Measurements from ENCODE around the gene NRG3. TPM values are rescaled to one million over a fixed set of nuclear protein-coding genes. Genes with fewer than 3 reads are reported as not detected.

NRG3 gene
- total and polyA plus RNA-seq, 2 of the 4 experiments (the other 2 are of a cell fraction): not detected

DNA sequence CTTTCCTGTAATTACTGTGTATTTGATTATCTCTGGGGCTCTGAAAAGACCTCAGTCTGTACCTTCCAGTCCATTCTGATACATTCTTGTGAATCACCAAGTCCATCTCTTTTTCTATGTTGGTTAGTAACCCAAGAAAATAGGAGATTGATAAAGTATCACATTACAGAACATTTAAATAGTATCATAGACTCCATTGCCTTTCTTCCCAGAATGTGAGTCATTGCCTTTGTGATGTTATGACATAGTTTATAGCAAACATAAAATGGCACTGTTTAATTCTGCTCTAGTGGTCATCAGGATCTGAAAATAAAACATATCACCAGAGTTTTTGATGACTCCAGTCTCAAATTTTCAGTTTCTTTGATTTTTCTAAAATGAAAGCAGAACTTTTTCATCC lies 78.4 kb downstream of the NRG3 start:
- no peaks in the 10 kb centered on the region for H4K20me1 ChIP-seq (ENCODE audit: insufficient read depth, low read length)
- H3K79me1 ChIP-seq (ENCODE audit: low read depth in 1 of 2, low read length in 2 of 2): no peaks in the 10 kb centered on the region
- DNase-seq (no peak), ATAC-seq (ENCODE audit: low read depth) (no peak)
- ChIA-PET CTCF (no interaction called here), POLR2A (ENCODE audit: unreplicated experiment) (no interaction called here)
- H2BK15ac ChIP-seq (ENCODE audit: low read depth, low read length): no peak overlapping the region
- no peak overlapping the region for H4K8ac ChIP-seq (ENCODE audit: low read depth in 2 of 2, low read length in 2 of 2)
- no peak overlapping the region for H3K18ac ChIP-seq (ENCODE audit: low read depth, low read length)
- no peak overlapping the region for H2BK5ac ChIP-seq (ENCODE audit: low read depth, low read length, poor library complexity, severe bottlenecking)
- H3K4ac ChIP-seq (ENCODE audit: low read depth, low read length): no peak overlapping the region
- no TSS peak for BruUV-seq (replicated peaks)
- TF ChIP-seq FOS (IDR thresholded peaks at IDR 0.05; ENCODE audit: low read depth, low read length): no peak
- TF ChIP-seq, protein P1, sequence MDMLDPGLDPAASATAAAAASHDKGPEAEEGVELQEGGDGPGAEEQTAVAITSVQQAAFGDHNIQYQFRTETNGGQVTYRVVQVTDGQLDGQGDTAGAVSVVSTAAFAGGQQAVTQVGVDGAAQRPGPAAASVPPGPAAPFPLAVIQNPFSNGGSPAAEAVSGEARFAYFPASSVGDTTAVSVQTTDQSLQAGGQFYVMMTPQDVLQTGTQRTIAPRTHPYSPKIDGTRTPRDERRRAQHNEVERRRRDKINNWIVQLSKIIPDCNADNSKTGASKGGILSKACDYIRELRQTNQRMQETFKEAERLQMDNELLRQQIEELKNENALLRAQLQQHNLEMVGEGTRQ (IDR thresholded peaks at IDR 0.05; ENCODE audit: low read depth, low read length): no peak
- no peak for TF ChIP-seq MAFK (IDR thresholded peaks at IDR 0.05; ENCODE audit: low read depth, low read length)
- no peak for TF ChIP-seq MXI1 (IDR thresholded peaks at IDR 0.05; ENCODE audit: borderline replicate concordance, low read depth, low read length)
- no peak for TF ChIP-seq CEBPB (IDR thresholded peaks at IDR 0.05; ENCODE audit: low read depth, low read length)
- TF ChIP-seq, protein P2, sequence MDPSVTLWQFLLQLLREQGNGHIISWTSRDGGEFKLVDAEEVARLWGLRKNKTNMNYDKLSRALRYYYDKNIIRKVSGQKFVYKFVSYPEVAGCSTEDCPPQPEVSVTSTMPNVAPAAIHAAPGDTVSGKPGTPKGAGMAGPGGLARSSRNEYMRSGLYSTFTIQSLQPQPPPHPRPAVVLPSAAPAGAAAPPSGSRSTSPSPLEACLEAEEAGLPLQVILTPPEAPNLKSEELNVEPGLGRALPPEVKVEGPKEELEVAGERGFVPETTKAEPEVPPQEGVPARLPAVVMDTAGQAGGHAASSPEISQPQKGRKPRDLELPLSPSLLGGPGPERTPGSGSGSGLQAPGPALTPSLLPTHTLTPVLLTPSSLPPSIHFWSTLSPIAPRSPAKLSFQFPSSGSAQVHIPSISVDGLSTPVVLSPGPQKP (IDR thresholded peaks at IDR 0.05; ENCODE audit: borderline replicate concordance, low read depth, low read length): no peak
- TF ChIP-seq RCOR1 (IDR thresholded peaks at IDR 0.05; ENCODE audit: insufficient replicate concordance, low read length): no peak
- no peak for TF ChIP-seq SMC3 (IDR thresholded peaks at IDR 0.05; ENCODE audit: low read depth, low read length)
- no peak for TF ChIP-seq RFX5 (IDR thresholded peaks at IDR 0.05; ENCODE audit: low read depth, low read length)
- no peak for TF ChIP-seq BHLHE40 (IDR thresholded peaks at IDR 0.05; ENCODE audit: low read depth, low read length)
- TF ChIP-seq CHD1 (IDR thresholded peaks at IDR 0.05; ENCODE audit: low read depth, low read length): no peak
- in situ Hi-C loops (cut with MboI; ENCODE audit: low sequenced_read_pairs) (no loop called here), dilution Hi-C loops (cut with HindIII; ENCODE audit: low sequenced_read_pairs, unreplicated experiment) (no loop called here), intact Hi-C loops (cut with micrococcal nuclease) (no loop called here)
- no peak overlapping the region for H3K14ac ChIP-seq (replicated peaks; ENCODE audit: low read depth, low read length)
- no peak overlapping the region for H2AK9ac ChIP-seq (replicated peaks; ENCODE audit: low read depth, low read length, poor library complexity)
- no peaks in the 10 kb centered on the region for H3K4me1 ChIP-seq (ENCODE audit: control insufficient read depth, insufficient read depth, low read length)
- no peak overlapping the region for H3K23ac ChIP-seq (ENCODE audit: low read depth, low read length)
- H3K4me2 ChIP-seq (ENCODE audit: low read depth, low read length): no peak overlapping the region
- no peak overlapping the region for H3K27ac ChIP-seq (ENCODE audit: insufficient read depth, low read length)
- H2BK120ac ChIP-seq (ENCODE audit: low read depth, low read length): no peak overlapping the region
- H3K9me3 ChIP-seq (ENCODE audit: control insufficient read depth, insufficient read depth, low read length): peaks cover 2% of the 10 kb centered on the region
- H3K9ac ChIP-seq (ENCODE audit: low read depth, low read length): no peak overlapping the region
- H3K27me3 ChIP-seq (ENCODE audit: control insufficient read depth, insufficient read depth, low read length): no peaks in the 10 kb centered on the region
- H3K36me3 ChIP-seq (ENCODE audit: control insufficient read depth, insufficient read depth, low read length): no peaks in the 10 kb centered on the region
- no peak overlapping the region for H2AFZ ChIP-seq (replicated peaks; ENCODE audit: low read length, poor library complexity)
- no peak overlapping the region for H4K91ac ChIP-seq (ENCODE audit: insufficient read depth, low read depth, low read length)
- no peak overlapping the region for H2AK5ac ChIP-seq (ENCODE audit: low read depth, low read length)
- H2BK20ac ChIP-seq (ENCODE audit: low read depth, low read length): no peak overlapping the region
- no peak overlapping the region for H3K56ac ChIP-seq (ENCODE audit: extremely low read depth, insufficient read depth, low read length)
- no peak overlapping the region for H3K4me3 ChIP-seq (ENCODE audit: insufficient read depth, low read depth, low read length)
- H3K9me1 ChIP-seq (ENCODE audit: insufficient read depth, low read length): no peaks in the 10 kb centered on the region
- H4K5ac ChIP-seq (ENCODE audit: low read depth, low read length): no peak overlapping the region

Data from IMR-90 (cell line).